HG03103 (cell line): Measurements from ENCODE around the gene PARP12.
"Not testable (repeated sequence)": the region's sequence is repeated elsewhere in the genome, so short reads cannot be mapped to it uniquely, and the experiment has no call there.

Experiments
- ATAC-seq: cut with Tn5 transposase; IDR thresholded peaks from one replicate; pipeline ENCODE4 v1.9.1; 2021; ENCODE audit warnings: low read depth; ENCODE audit not compliant: unreplicated experiment

The PARP12 gene

GRCh38 chr7:140062528-140063299 lies at the start of gene PARP12:
Gene PARP12 (minus strand): TSS chr7:140062951. CDS start chr7:140062847, 104 bp downstream.
- ATAC-seq = peak; percentile 87

GRCh38 chr7:140108777-140109176 lies 46.0 kb upstream of the PARP12 start:
- ATAC-seq = not testable (repeated sequence)

- ATAC-seq = no peak
These were observed 33.7 kb upstream of the PARP12 start for GRCh38 chr7:140096459-140096858.

- no peak for ATAC-seq
These were observed 30.6 kb upstream of the PARP12 start for GRCh38 chr7:140093375-140093774.

GRCh38 chr7:140085447-140085846 lies 22.7 kb upstream of the PARP12 start:
- ATAC-seq = no peak

GRCh38 chr7:140084972-140085371 lies 22.2 kb upstream of the PARP12 start:
- ATAC-seq = peak; percentile 75

- ATAC-seq = no peak
These were observed 21.4 kb upstream of the PARP12 start for GRCh38 chr7:140084142-140084655.

- no peak for ATAC-seq
These were observed 20.0 kb upstream of the PARP12 start for GRCh38 chr7:140082770-140083169.

- no peak for ATAC-seq
These were observed 19.1 kb upstream of the PARP12 start for GRCh38 chr7:140081774-140082425.

- no peak for ATAC-seq
These were observed 18.2 kb upstream of the PARP12 start for GRCh38 chr7:140080919-140081318.

- ATAC-seq = no peak
These were observed 16.4 kb upstream of the PARP12 start for GRCh38 chr7:140079121-140079536.

- ATAC-seq = no peak
These were observed 15.6 kb upstream of the PARP12 start for GRCh38 chr7:140078392-140078791.

- no peak for ATAC-seq
These were observed 12.0 kb upstream of the PARP12 start for GRCh38 chr7:140074780-140075179.

- ATAC-seq = no peak
These were observed 7.8 kb upstream of the PARP12 start for GRCh38 chr7:140070546-140070945.

- ATAC-seq = no peak
These were observed 6.7 kb upstream of the PARP12 start for GRCh38 chr7:140069298-140069949.

GRCh38 chr7:140068033-140068432 lies 5.3 kb upstream of the PARP12 start:
- ATAC-seq = no peak

GRCh38 chr7:140067052-140067451 lies 4.3 kb upstream of the PARP12 start:
- ATAC-seq = no peak

GRCh38 chr7:140062118-140062527 lies 628 bp downstream of the PARP12 start:
- peak; percentile 10 for ATAC-seq

GRCh38 chr7:140061607-140061930 lies 1.2 kb downstream of the PARP12 start:
- ATAC-seq = no peak

GRCh38 chr7:140060788-140061606 lies 1.8 kb downstream of the PARP12 start:
- no peak for ATAC-seq

GRCh38 chr7:140060243-140060630 lies 2.5 kb downstream of the PARP12 start:
- no peak for ATAC-seq
